IMR-90 (cell line): ENCODE measurements around the gene ASPRV1. TPM values are rescaled to one million over a fixed set of nuclear protein-coding genes. Genes with fewer than 3 reads are reported as not detected.

Experiments
- ATAC-seq: fragments of 200-7000 bp; cut with Tn5 transposase; 2 replicates; pipeline ENCODE4 v1.9.1; 2020; ENCODE audit warnings: low read depth, mild to moderate bottlenecking, moderate library complexity
- BruUV-seq: library from RNA; stranded (reverse); fragments of 400-500 nt; replicated peaks from 2 replicates; lab custom pipeline; 2021; lab: Mats Ljungman, UMichigan
- CTCF ChIA-PET: fragments of 300-600 bp; formaldehyde crosslinking; extraction: SDS; loops from one replicate; lab custom pipeline; 2021; ENCODE audit warnings: antibody characterized with exemption; lab: Yijun Ruan, JAX
- POLR2A ChIA-PET: fragments of 300-600 bp; sonication (Branson Sonifier 250); formaldehyde crosslinking; loops from one replicate; lab custom pipeline; 2022; ENCODE audit warnings: antibody characterized with exemption; ENCODE audit not compliant: unreplicated experiment; lab: Charles Lee
- DNase-seq: peaks from one replicate; pipeline ENCODE4 v3.0.0; 2013
- H2AFZ ChIP-seq: replicated peaks from 2 replicates; pipeline ENCODE3; 2013; ENCODE audit warnings: low read length, mild to moderate bottlenecking; ENCODE audit not compliant: poor library complexity
- H2AK5ac ChIP-seq: 2 replicates; pipeline ENCODE4 v1.6.1; 2013; ENCODE audit warnings: low read depth, low read length, inconsistent platforms
- H2AK9ac ChIP-seq: replicated peaks from 2 replicates; pipeline ENCODE3; 2013; ENCODE audit warnings: mild to moderate bottlenecking, low read depth, low read length, moderate library complexity; ENCODE audit not compliant: poor library complexity
- H2BK120ac ChIP-seq: 2 replicates; pipeline ENCODE4 v1.6.1; 2013; ENCODE audit warnings: low read depth, low read length, inconsistent platforms
- H2BK15ac ChIP-seq: 3 replicates; pipeline ENCODE4 v1.6.1; 2013; ENCODE audit warnings: low read depth, low read length, inconsistent platforms
- H2BK20ac ChIP-seq: 2 replicates; pipeline ENCODE4 v1.6.1; 2013; ENCODE audit warnings: low read depth, mild to moderate bottlenecking, inconsistent platforms, low read length, moderate library complexity
- H2BK5ac ChIP-seq: 2 replicates; pipeline ENCODE4 v1.6.1; 2013; ENCODE audit warnings: mild to moderate bottlenecking, low read depth, low read length, inconsistent platforms; ENCODE audit not compliant: poor library complexity, severe bottlenecking
- H3K14ac ChIP-seq: replicated peaks from 2 replicates; pipeline ENCODE4 v1.6.1; 2013; ENCODE audit warnings: low read depth, low read length, inconsistent platforms
- H3K18ac ChIP-seq: 2 replicates; pipeline ENCODE4 v1.6.1; 2013; ENCODE audit warnings: low read depth, low read length, control low read depth
- H3K23ac ChIP-seq: 2 replicates; pipeline ENCODE4 v1.6.1; 2013; ENCODE audit warnings: low read depth, low read length, inconsistent platforms
- H3K27ac ChIP-seq: 2 replicates; pipeline ENCODE4 v1.5.1; 2013; ENCODE audit warnings: mild to moderate bottlenecking, control low read depth, low read length; ENCODE audit not compliant: insufficient read depth
- H3K27me3 ChIP-seq: 2 replicates; pipeline ENCODE4 v1.6.1; 2013; ENCODE audit warnings: low read length; ENCODE audit not compliant: control insufficient read depth, insufficient read depth
- H3K36me3 ChIP-seq: 2 replicates; pipeline ENCODE4 v1.6.1; 2013; ENCODE audit warnings: low read length, mixed read lengths; ENCODE audit not compliant: control insufficient read depth, insufficient read depth
- H3K4ac ChIP-seq: 2 replicates; pipeline ENCODE4 v1.6.1; 2013; ENCODE audit warnings: low read depth, low read length, inconsistent platforms
- H3K4me1 ChIP-seq: 2 replicates; pipeline ENCODE4 v1.6.1; 2013; ENCODE audit warnings: low read length, mixed read lengths; ENCODE audit not compliant: control insufficient read depth, insufficient read depth
- H3K4me2 ChIP-seq: 2 replicates; pipeline ENCODE4 v1.6.1; 2013; ENCODE audit warnings: low read depth, mild to moderate bottlenecking, control low read depth, low read length, moderate library complexity
- H3K4me3 ChIP-seq: 2 replicates; pipeline ENCODE4 v1.5.1; 2013; ENCODE audit warnings: low read depth, mild to moderate bottlenecking, control low read depth, low read length, moderate library complexity; ENCODE audit not compliant: insufficient read depth
- H3K56ac ChIP-seq: 2 replicates; pipeline ENCODE4 v1.6.1; 2013; ENCODE audit warnings: low read length, inconsistent platforms; ENCODE audit not compliant: insufficient read depth; ENCODE audit errors: extremely low read depth
- H3K79me1 ChIP-seq, 2 experiments: 2 replicates each; pipeline ENCODE4 v1.6.1; 2013; ENCODE audit warnings: low read length in 2 of 2, inconsistent platforms in 1 of 2, low read depth in 1 of 2
- H3K9ac ChIP-seq: 2 replicates; pipeline ENCODE4 v1.6.1; 2013; ENCODE audit warnings: low read depth, low read length, control low read depth
- H3K9me1 ChIP-seq: 2 replicates; pipeline ENCODE4 v1.6.1; 2013; ENCODE audit warnings: low read length, inconsistent platforms; ENCODE audit not compliant: insufficient read depth
- H3K9me3 ChIP-seq: 2 replicates; pipeline ENCODE4 v1.6.1; 2013; ENCODE audit warnings: low read length; ENCODE audit not compliant: control insufficient read depth, insufficient read depth
- H4K20me1 ChIP-seq: 2 replicates; pipeline ENCODE4 v1.6.1; 2013; ENCODE audit warnings: low read length, inconsistent platforms; ENCODE audit not compliant: insufficient read depth
- H4K5ac ChIP-seq: 2 replicates; pipeline ENCODE4 v1.6.1; 2013; ENCODE audit warnings: mild to moderate bottlenecking, low read depth, low read length, control low read depth
- H4K8ac ChIP-seq, 2 experiments: 2 replicates each; pipeline ENCODE4 v1.6.1; 2013; ENCODE audit warnings: low read depth in 2 of 2, low read length in 2 of 2, control low read depth in 1 of 2, inconsistent platforms in 1 of 2
- H4K91ac ChIP-seq: 2 replicates; pipeline ENCODE4 v1.6.1; 2013; ENCODE audit warnings: low read depth, low read length, inconsistent platforms; ENCODE audit not compliant: insufficient read depth
- CEBPB ChIP-seq: IDR thresholded peaks from 2 replicates; pipeline ENCODE4 v1.6.1; 2012; ENCODE audit warnings: low read depth, low read length, improper control_type of control experiment
- CTCF ChIP-seq: conservative IDR thresholded peaks from 2 replicates; pipeline ENCODE4 v1.5.1; 2012; ENCODE audit warnings: mild to moderate bottlenecking, low read depth, low read length, improper control_type of control experiment
- MAFK ChIP-seq: IDR thresholded peaks from 2 replicates; pipeline ENCODE4 v1.6.1; 2012; ENCODE audit warnings: low read depth, low read length, improper control_type of control experiment
- MAZ ChIP-seq: IDR thresholded peaks from 2 replicates; pipeline ENCODE4 v1.6.1; 2012; ENCODE audit warnings: low read depth, mild to moderate bottlenecking, low read length, improper control_type of control experiment, moderate library complexity, borderline replicate concordance
- MXI1 ChIP-seq: IDR thresholded peaks from 2 replicates; pipeline ENCODE4 v1.6.1; 2012; ENCODE audit warnings: low read depth, mild to moderate bottlenecking, low read length, moderate library complexity, borderline replicate concordance
- NFE2L2 ChIP-seq: fragments of 150-350 bp; IDR thresholded peaks from 2 replicates; pipeline ENCODE4 v1.6.1; 2016; ENCODE audit warnings: low read depth, mild to moderate bottlenecking, low read length
- RAD21 ChIP-seq: IDR thresholded peaks from 2 replicates; pipeline ENCODE4 v1.6.1; 2012; ENCODE audit warnings: low read length, improper control_type of control experiment
- RCOR1 ChIP-seq: IDR thresholded peaks from 2 replicates; pipeline ENCODE4 v1.6.1; 2012; ENCODE audit warnings: mild to moderate bottlenecking, low read length, improper control_type of control experiment; ENCODE audit not compliant: insufficient replicate concordance
- RFX5 ChIP-seq: IDR thresholded peaks from 2 replicates; pipeline ENCODE4 v1.8.0; 2012; ENCODE audit warnings: low read depth, mild to moderate bottlenecking, low read length, moderate library complexity
- SMC3 ChIP-seq: fragments of 150-350 bp; IDR thresholded peaks from 2 replicates; pipeline ENCODE4 v1.6.1; 2016; ENCODE audit warnings: low read depth, mild to moderate bottlenecking, antibody characterized with exemption, low read length, moderate library complexity
- USF2 ChIP-seq: fragments of 150-350 bp; IDR thresholded peaks from 2 replicates; pipeline ENCODE4 v1.6.1; 2017; ENCODE audit warnings: mild to moderate bottlenecking, antibody characterized with exemption, low read length, low read depth
- WGBS, 2 experiments: methylation state at CpG; one replicate each; pipeline versions ENCODE4 v1.1.5 to v1.1.7; 2013; ENCODE audit warnings: missing lambda C conversion rate in 2 of 2; ENCODE audit not compliant: insufficient read length in 1 of 2; ENCODE audit errors: extremely low coverage in 2 of 2; 5-methylcytosine and 5-hydroxymethylcytosine counted together
- dilution Hi-C: fragments of 300-500 bp; cut with HindIII; formaldehyde crosslinking; loops from one replicate; pipeline ENCODE4 v1.14.3; 2018; ENCODE audit warnings: low sequenced_read_pairs; ENCODE audit not compliant: unreplicated experiment
- in situ Hi-C: fragments of 300-500 bp; cut with MboI; formaldehyde crosslinking; loops from 3 replicates; pipeline ENCODE4 v1.14.3; 2019; ENCODE audit warnings: low sequenced_read_pairs, inconsistent platforms, mixed read lengths
- intact Hi-C: fragments of 100-400 bp; cut with micrococcal nuclease; formaldehyde crosslinking; loops from 2 replicates; pipeline ENCODE4 v1.10.0; 2022
- polyA plus RNA-seq, 3 experiments: library from polyadenylated mRNA; depleted of rRNA; stranded (reverse); fragments of >200 nt; gene quantifications; 2 replicates each; pipeline ENCODE4 v1.2.3, GENCODE V29; 2012; ENCODE audit warnings: low replicate concordance in 1 of 3
- total RNA-seq: library from RNA; depleted of rRNA; stranded (reverse); fragments of >200 nt; gene quantifications from 2 replicates; pipeline ENCODE4 v1.2.3, GENCODE V29; 2012
- TF ChIP-seq, protein P1 (sequence below): fragments of 150-350 bp; IDR thresholded peaks from 2 replicates; pipeline ENCODE4 v1.6.1; 2016; ENCODE audit warnings: low read depth, mild to moderate bottlenecking, low read length, moderate library complexity, borderline replicate concordance

The ASPRV1 gene
- total and polyA plus RNA-seq, 2 of the 4 experiments (the other 2 are of a cell fraction) = 0.14 to 0.18 TPM

DNA sequence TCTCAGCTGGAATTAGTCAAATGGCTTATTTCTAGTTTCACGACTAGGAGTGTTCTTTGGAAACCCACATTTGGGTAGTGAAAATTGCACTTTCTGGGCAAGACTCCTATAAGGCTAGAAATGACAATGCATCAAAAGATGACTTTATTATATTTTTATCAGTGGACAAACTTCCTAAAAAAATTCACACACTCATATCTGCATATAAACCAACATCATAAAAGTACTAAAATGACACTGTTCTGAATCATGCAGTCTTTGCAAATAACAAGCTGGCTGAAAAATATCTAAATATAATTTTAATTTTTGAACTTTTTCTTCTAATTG, 28.9 kb downstream of the ASPRV1 start:
- Histone ChIP-seq H3K4me3 (no peak overlapping the region), H3K56ac (no peak overlapping the region), H3K14ac (no peak overlapping the region), H2AFZ (no peak overlapping the region), H4K5ac (no peak overlapping the region), H3K18ac (no peak overlapping the region), H3K4me2 (no peak overlapping the region), H2BK20ac (no peak overlapping the region), H3K27ac (no peak overlapping the region), H2BK120ac (no peak overlapping the region), H3K27me3 (no peaks in the 10 kb centered on the region), H2AK9ac (no peak overlapping the region), H2AK5ac (no peak overlapping the region), H3K4me1 (peaks cover 11% of the 10 kb centered on the region), H3K9me3 (no peaks in the 10 kb centered on the region), H3K4ac (no peak overlapping the region), H4K91ac (no peak overlapping the region), H4K8ac (no peak overlapping the region), H2BK5ac (no peak overlapping the region), H4K20me1 (no peaks in the 10 kb centered on the region), H3K79me1 (peaks cover 14 to 21% of the 10 kb centered on the region in 2 experiments), H3K9ac (no peak overlapping the region), H2BK15ac (no peak overlapping the region), H3K23ac (no peak overlapping the region), H3K36me3 (peaks cover 15% of the 10 kb centered on the region), H3K9me1 (peaks cover 16% of the 10 kb centered on the region)
- TF ChIP-seq RAD21 (no peak), MXI1 (no peak), RCOR1 (no peak), SMC3 (no peak), CTCF (no peak), MAFK (no peak), USF2 (no peak), NFE2L2 (no peak), CEBPB (no peak), MAZ (no peak), RFX5 (no peak)
- TF ChIP-seq, protein P1, sequence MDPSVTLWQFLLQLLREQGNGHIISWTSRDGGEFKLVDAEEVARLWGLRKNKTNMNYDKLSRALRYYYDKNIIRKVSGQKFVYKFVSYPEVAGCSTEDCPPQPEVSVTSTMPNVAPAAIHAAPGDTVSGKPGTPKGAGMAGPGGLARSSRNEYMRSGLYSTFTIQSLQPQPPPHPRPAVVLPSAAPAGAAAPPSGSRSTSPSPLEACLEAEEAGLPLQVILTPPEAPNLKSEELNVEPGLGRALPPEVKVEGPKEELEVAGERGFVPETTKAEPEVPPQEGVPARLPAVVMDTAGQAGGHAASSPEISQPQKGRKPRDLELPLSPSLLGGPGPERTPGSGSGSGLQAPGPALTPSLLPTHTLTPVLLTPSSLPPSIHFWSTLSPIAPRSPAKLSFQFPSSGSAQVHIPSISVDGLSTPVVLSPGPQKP = no peak
- CTCF ChIA-PET = interaction anchor here (0.5 to 2.0 kb wide), 2 partner anchors 50 to 138 kb away, joined by 3 to 6 read pairs; no protein-coding TSS in a partner anchor
- POLR2A ChIA-PET = interaction anchor here (0.6 kb wide), 1 partner anchor 279 kb away, joined by 3 read pairs; no protein-coding TSS in a partner anchor
- dilution Hi-C loops (no loop called here), intact Hi-C loops (loop anchor here (5.0 kb wide), 2 partner anchors 140 to 210 kb away; no protein-coding TSS in a partner anchor), in situ Hi-C loops (no loop called here)
- BruUV-seq = no TSS peak
- ATAC-seq = no peak
- DNase-seq = no peak
- no CpG with 5 or more reads among the region's 1 CpG for WGBS, 2 experiments
